Lower leg skin (tissue), 4 donors: ENCODE measurements around the gene C19orf33. TPM values are rescaled to one million over a fixed set of nuclear protein-coding genes. Genes with fewer than 3 reads are reported as not detected.
A peak's percentile ranks its signal among the peaks of the same experiment; 100 is the strongest.

Experiments used
- DNase-seq, 2 donors: peaks; one replicate each; pipeline ENCODE4 v3.0.0-alpha.2; 2019; ENCODE audit warnings: low spot score in 2 of 2
- H3K4me3 ChIP-seq: fragments of 200-600 bp; sonication (generic); 2 replicates; pipeline ENCODE4 v1.5.1; 2017; ENCODE audit warnings: mild to moderate bottlenecking, low read depth; ENCODE audit not compliant: poor library complexity, severe bottlenecking
- CTCF ChIP-seq, 3 donors: fragments of 450-650 bp; IDR thresholded peaks; one replicate each; pipeline ENCODE4 v1.5.1; 2016; ENCODE audit warnings: antibody characterized with exemption in 3 of 3, mild to moderate bottlenecking in 3 of 3, moderate library complexity in 2 of 3
- POLR2A ChIP-seq, 2 donors: fragments of 450-650 bp; IDR thresholded peaks; one replicate each; pipeline ENCODE4 v1.6.1; 2016 to 2017; ENCODE audit warnings: antibody characterized with exemption in 2 of 2, mild to moderate bottlenecking in 1 of 2, moderate library complexity in 1 of 2
- WGBS, 2 donors: methylation state at CpG; one replicate each; pipeline ENCODE4 v1.1.5; 2018; 5-methylcytosine and 5-hydroxymethylcytosine counted together
- intact Hi-C: fragments of 100-400 bp; cut with DNase I; formaldehyde crosslinking; loops from one replicate; pipeline ENCODE4 v1.15.0; 2023; ENCODE audit warnings: low total_unique reads
- total RNA-seq, 4 donors: library from RNA; depleted of rRNA; stranded (reverse); fragments of >200 nt; gene quantifications; one replicate each; pipeline ENCODE4 v1.1.0, GENCODE V29; 2016

The C19orf33 gene
- total RNA-seq, 4 donors from 2014 or later: 373 to 601 (median 426) TPM

- 48 to 55% methylated on average over 11 to 13 of the region's 13 CpGs for WGBS, 2 donors
- peak in 1 of 2 donors; percentile 65 for DNase-seq
- H3K4me3 ChIP-seq: no peak overlapping the region
- TF ChIP-seq POLR2A (IDR thresholded peaks at IDR 0.05) (no peak), CTCF (IDR thresholded peaks at IDR 0.05) (no peak)
- intact Hi-C loops: no loop called here
Measured at GRCh38 chr19:38290631-38291147, 13.4 kb upstream of the C19orf33 start.

- no peak for DNase-seq
- intact Hi-C loops: no loop called here
- WGBS, 2 donors: 75 to 79% methylated on average over 15 of the region's 15 CpGs
- TF ChIP-seq POLR2A (IDR thresholded peaks at IDR 0.05) (no peak), CTCF (IDR thresholded peaks at IDR 0.05) (no peak)
- H3K4me3 ChIP-seq: no peak overlapping the region
Measured at GRCh38 chr19:38291855-38292254, 12.2 kb upstream of the C19orf33 start.

- 77 to 80% methylated on average over 9 of the region's 9 CpGs for WGBS, 2 donors
- TF ChIP-seq CTCF (IDR thresholded peaks at IDR 0.05): no peak
- TF ChIP-seq POLR2A (IDR thresholded peaks at IDR 0.05): no peak
- H3K4me3 ChIP-seq: no peak overlapping the region
- no peak for DNase-seq
- intact Hi-C loops: no loop called here
Measured at GRCh38 chr19:38293281-38293680, 10.8 kb upstream of the C19orf33 start.

- intact Hi-C loops: no loop called here
- no peak for DNase-seq
- 56 to 71% methylated on average over 8 of the region's 8 CpGs for WGBS, 2 donors
- no peak overlapping the region for H3K4me3 ChIP-seq
- TF ChIP-seq CTCF (IDR thresholded peaks at IDR 0.05): no peak
- TF ChIP-seq POLR2A (IDR thresholded peaks at IDR 0.05): no peak
Measured at GRCh38 chr19:38294090-38294489, 10.0 kb upstream of the C19orf33 start.

- DNase-seq: no peak
- 54 to 63% methylated on average over 11 of the region's 11 CpGs for WGBS, 2 donors
- TF ChIP-seq CTCF (IDR thresholded peaks at IDR 0.05): no peak
- no peak for TF ChIP-seq POLR2A (IDR thresholded peaks at IDR 0.05)
Measured at GRCh38 chr19:38298821-38299680, 5.0 kb upstream of the C19orf33 start.

More at GRCh38 chr19:38298821-38299680, 5.0 kb upstream of the C19orf33 start:
- H3K4me3 ChIP-seq: no peak overlapping the region
- intact Hi-C loops: no loop called here
